ENCODE measurements around the gene KCNMA1.

GRCh38 chr10:77110757-77111156, 526.9 kb downstream of the KCNMA1 start:
- TF ChIP-seq CTCF (IDR thresholded peaks at IDR 0.05; ENCODE audit: low read depth, low read length) (no peak), MAX (IDR thresholded peaks at IDR 0.05; ENCODE audit: low read depth, low read length) (no peak), POLR2A (IDR thresholded peaks at IDR 0.05; ENCODE audit: extremely low read depth, insufficient read length) (no peak), MYC (IDR thresholded peaks at IDR 0.05; ENCODE audit: low read depth, low read length) (no peak)

Measured in NB4 (cell line).